ENCODE results near the gene LRRK2.

LRRK2 gene

GRCh38 chr12:40261937-40262336 lies 37.1 kb downstream of the LRRK2 start:
- H3K4me3 ChIP-seq (ENCODE audit: low read depth in 1 of 2, low read length in 2 of 2), result no peak overlapping the region
- H3K79me2 ChIP-seq (ENCODE audit: insufficient read depth, low read length), result no peaks in the 10 kb centered on the region
- H3K4me1 ChIP-seq (ENCODE audit: insufficient read depth, low read length), result no peaks in the 10 kb centered on the region
- H3K9me3 ChIP-seq (ENCODE audit: insufficient read depth, low read length, severe bottlenecking), result no peaks in the 10 kb centered on the region
- no peaks in the 10 kb centered on the region for H3K36me3 ChIP-seq (ENCODE audit: insufficient read depth, low read length)
- H4K20me1 ChIP-seq (ENCODE audit: insufficient read depth, low read length), result no peaks in the 10 kb centered on the region
- no peak overlapping the region for H3K4me2 ChIP-seq (ENCODE audit: insufficient read depth, low read length)
- H2AFZ ChIP-seq (ENCODE audit: low read depth, low read length), result no peak overlapping the region
- H3K27me3 ChIP-seq (ENCODE audit: insufficient read depth, low read length, poor library complexity), result no peaks in the 10 kb centered on the region
- no peak overlapping the region for H3K9ac ChIP-seq (ENCODE audit: low read depth, low read length)
- TF ChIP-seq, protein P1, sequence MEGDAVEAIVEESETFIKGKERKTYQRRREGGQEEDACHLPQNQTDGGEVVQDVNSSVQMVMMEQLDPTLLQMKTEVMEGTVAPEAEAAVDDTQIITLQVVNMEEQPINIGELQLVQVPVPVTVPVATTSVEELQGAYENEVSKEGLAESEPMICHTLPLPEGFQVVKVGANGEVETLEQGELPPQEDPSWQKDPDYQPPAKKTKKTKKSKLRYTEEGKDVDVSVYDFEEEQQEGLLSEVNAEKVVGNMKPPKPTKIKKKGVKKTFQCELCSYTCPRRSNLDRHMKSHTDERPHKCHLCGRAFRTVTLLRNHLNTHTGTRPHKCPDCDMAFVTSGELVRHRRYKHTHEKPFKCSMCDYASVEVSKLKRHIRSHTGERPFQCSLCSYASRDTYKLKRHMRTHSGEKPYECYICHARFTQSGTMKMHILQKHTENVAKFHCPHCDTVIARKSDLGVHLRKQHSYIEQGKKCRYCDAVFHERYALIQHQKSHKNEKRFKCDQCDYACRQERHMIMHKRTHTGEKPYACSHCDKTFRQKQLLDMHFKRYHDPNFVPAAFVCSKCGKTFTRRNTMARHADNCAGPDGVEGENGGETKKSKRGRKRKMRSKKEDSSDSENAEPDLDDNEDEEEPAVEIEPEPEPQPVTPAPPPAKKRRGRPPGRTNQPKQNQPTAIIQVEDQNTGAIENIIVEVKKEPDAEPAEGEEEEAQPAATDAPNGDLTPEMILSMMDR (IDR thresholded peaks at IDR 0.05; ENCODE audit: borderline replicate concordance, extremely low read depth, low read length, poor library complexity, severe bottlenecking), result no peak
- TF ChIP-seq EZH2 (IDR thresholded peaks at IDR 0.05; ENCODE audit: borderline replicate concordance, low read depth, low read length, severe bottlenecking), result no peak
- no peak for DNase-seq
- ATAC-seq (ENCODE audit: insufficient read depth, low read depth), result no peak
- no peak overlapping the region for H3K27ac ChIP-seq (ENCODE audit: low read length)

- H3K27ac ChIP-seq (ENCODE audit: low read length), result no peak overlapping the region
- ATAC-seq (ENCODE audit: insufficient read depth, low read depth), result no peak
- no peak overlapping the region for H2AFZ ChIP-seq (ENCODE audit: low read depth, low read length)
These were observed 37.9 kb downstream of the LRRK2 start for GRCh38 chr12:40262657-40263056.

GRCh38 chr12:40263616-40264409 lies 39.0 kb downstream of the LRRK2 start:
- Histone ChIP-seq H2AFZ (ENCODE audit: low read depth, low read length) (no peak overlapping the region), H4K20me1 (ENCODE audit: insufficient read depth, low read length) (no peaks in the 10 kb centered on the region), H3K27me3 (ENCODE audit: insufficient read depth, low read length, poor library complexity) (no peaks in the 10 kb centered on the region), H3K36me3 (ENCODE audit: insufficient read depth, low read length) (no peaks in the 10 kb centered on the region), H3K27ac (ENCODE audit: low read length) (no peak overlapping the region), H3K4me3 (ENCODE audit: low read depth in 1 of 2, low read length in 2 of 2) (no peak overlapping the region), H3K4me2 (ENCODE audit: insufficient read depth, low read length) (no peak overlapping the region), H3K9me3 (ENCODE audit: insufficient read depth, low read length, severe bottlenecking) (no peaks in the 10 kb centered on the region), H3K79me2 (ENCODE audit: insufficient read depth, low read length) (no peaks in the 10 kb centered on the region), H3K9ac (ENCODE audit: low read depth, low read length) (no peak overlapping the region), H3K4me1 (ENCODE audit: insufficient read depth, low read length) (no peaks in the 10 kb centered on the region)
- DNase-seq (no peak), ATAC-seq (ENCODE audit: insufficient read depth, low read depth) (no peak)
- TF ChIP-seq, protein P1 (IDR thresholded peaks at IDR 0.05; ENCODE audit: borderline replicate concordance, extremely low read depth, low read length, poor library complexity, severe bottlenecking), result no peak
- no peak for TF ChIP-seq EZH2 (IDR thresholded peaks at IDR 0.05; ENCODE audit: borderline replicate concordance, low read depth, low read length, severe bottlenecking)

More at GRCh38 chr12:40262657-40263056, 37.9 kb downstream of the LRRK2 start:
- Histone ChIP-seq H3K9ac (ENCODE audit: low read depth, low read length) (no peak overlapping the region), H3K4me3 (ENCODE audit: low read depth in 1 of 2, low read length in 2 of 2) (no peak overlapping the region), H3K4me2 (ENCODE audit: insufficient read depth, low read length) (no peak overlapping the region), H4K20me1 (ENCODE audit: insufficient read depth, low read length) (no peaks in the 10 kb centered on the region), H3K4me1 (ENCODE audit: insufficient read depth, low read length) (no peaks in the 10 kb centered on the region), H3K27me3 (ENCODE audit: insufficient read depth, low read length, poor library complexity) (no peaks in the 10 kb centered on the region), H3K9me3 (ENCODE audit: insufficient read depth, low read length, severe bottlenecking) (no peaks in the 10 kb centered on the region), H3K79me2 (ENCODE audit: insufficient read depth, low read length) (no peaks in the 10 kb centered on the region), H3K36me3 (ENCODE audit: insufficient read depth, low read length) (no peaks in the 10 kb centered on the region)
- TF ChIP-seq EZH2 (IDR thresholded peaks at IDR 0.05; ENCODE audit: borderline replicate concordance, low read depth, low read length, severe bottlenecking), result no peak
- TF ChIP-seq, protein P1 (IDR thresholded peaks at IDR 0.05; ENCODE audit: borderline replicate concordance, extremely low read depth, low read length, poor library complexity, severe bottlenecking), result no peak
- no peak for DNase-seq
